Measurements from ENCODE around the gene MRPL55. TPM values are rescaled to one million over a fixed set of nuclear protein-coding genes. Genes with fewer than 3 reads are reported as not detected.

MRPL55 gene
- total RNA-seq, 1 donor from 2014 or later = 61.7 TPM

DNA sequence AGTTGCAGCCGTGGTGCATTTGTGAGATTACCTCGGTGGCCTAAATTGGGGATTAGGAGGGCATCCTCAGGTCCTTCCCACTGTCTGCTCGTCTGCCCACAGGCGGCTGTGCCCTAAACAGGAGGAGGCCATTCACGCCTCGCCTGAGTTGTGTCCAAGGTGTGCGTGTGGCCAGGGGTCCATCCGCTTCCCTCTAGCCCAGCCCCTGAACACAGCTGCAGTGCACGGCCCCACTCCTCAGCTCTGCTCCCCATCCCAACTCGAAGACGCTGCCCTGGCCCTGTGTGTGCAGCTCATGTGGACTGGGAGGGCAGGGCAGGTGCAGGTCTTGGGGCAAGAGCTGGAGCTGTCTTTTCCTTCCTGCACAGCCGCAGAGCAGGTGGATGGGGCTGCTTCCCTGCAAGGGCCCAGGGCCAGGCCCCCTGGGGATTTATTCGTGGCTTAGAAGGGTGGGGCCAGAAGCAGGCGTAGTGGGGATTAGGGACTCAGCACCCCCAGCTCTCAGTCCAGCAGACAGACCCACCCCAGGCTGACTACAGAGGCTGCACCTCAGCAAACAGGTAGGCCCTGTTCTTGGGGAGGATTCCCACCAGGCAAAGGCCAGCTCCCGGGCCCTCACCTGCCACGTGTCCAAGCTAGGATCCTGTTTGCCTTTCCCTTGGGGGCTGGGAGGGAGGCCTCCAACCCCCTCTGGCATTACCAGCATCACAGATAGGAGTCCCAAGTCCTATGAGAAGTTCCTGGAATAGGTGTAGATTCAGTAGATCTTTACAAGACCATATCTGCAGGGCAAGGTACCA lies 35.3 kb upstream of the MRPL55 start:
- H3K36me3 Mint-ChIP-seq (ENCODE audit: low read depth) = peaks cover 3% of the 10 kb centered on the region
- peak overlapping the region; percentile 29 for H3K27ac Mint-ChIP-seq
- H3K4me3 Mint-ChIP-seq = peak overlapping the region; percentile 100
- no peak for DNase-seq (ENCODE audit: low spot score)
- intact Hi-C loops (cut with micrococcal nuclease) = no loop called here
- H3K9me3 Mint-ChIP-seq = no peaks in the 10 kb centered on the region
- H3K4me1 Mint-ChIP-seq (ENCODE audit: low read depth) = peaks cover 22% of the 10 kb centered on the region
- H3K27me3 Mint-ChIP-seq (ENCODE audit: insufficient read depth) = peaks cover 2% of the 10 kb centered on the region

DNA sequence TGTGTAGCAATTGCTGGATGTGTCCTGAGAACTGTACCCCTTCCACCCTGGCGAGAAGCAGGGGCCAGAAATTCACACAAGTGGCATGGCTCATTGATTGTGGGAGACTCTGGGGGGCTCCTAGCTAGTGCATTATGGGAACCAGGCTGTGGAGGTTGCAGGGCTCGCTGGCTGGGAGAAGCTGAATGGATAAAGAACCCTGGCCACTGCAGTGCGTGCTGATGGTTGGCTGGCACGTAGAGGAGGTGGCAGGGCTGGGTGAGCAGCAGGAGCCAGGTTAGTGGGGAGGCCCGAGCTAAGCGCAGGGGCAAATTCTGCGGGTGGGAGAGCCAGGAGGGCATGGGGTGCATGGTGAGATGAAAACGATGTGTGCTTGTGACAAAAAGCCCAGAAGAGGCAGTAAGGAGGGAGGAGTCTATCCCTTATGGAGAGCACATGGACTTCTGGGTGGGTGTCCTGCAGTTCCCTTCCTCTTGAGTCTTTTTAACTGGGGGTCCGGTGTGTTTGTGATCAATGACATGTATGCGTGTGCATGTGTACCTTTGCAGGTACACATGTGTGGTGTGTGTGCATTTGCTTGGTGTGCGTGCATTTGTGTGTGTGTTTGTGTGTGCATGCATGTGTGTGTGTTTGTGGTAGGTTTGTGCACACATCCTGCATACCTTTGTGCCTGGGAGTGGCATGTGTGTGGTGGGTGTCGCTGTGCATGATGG lies 34.5 kb upstream of the MRPL55 start:
- Mint-ChIP-seq H3K27ac (peak overlapping the region; percentile 29), H3K4me3 (peak overlapping the region; percentile 100), H3K9me3 (no peaks in the 10 kb centered on the region), H3K36me3 (ENCODE audit: low read depth) (peaks cover 3% of the 10 kb centered on the region), H3K27me3 (ENCODE audit: insufficient read depth) (peaks cover 4% of the 10 kb centered on the region), H3K4me1 (ENCODE audit: low read depth) (peaks cover 22% of the 10 kb centered on the region)
- intact Hi-C loops (cut with micrococcal nuclease) = no loop called here
- DNase-seq (ENCODE audit: low spot score) = no peak

DNA sequence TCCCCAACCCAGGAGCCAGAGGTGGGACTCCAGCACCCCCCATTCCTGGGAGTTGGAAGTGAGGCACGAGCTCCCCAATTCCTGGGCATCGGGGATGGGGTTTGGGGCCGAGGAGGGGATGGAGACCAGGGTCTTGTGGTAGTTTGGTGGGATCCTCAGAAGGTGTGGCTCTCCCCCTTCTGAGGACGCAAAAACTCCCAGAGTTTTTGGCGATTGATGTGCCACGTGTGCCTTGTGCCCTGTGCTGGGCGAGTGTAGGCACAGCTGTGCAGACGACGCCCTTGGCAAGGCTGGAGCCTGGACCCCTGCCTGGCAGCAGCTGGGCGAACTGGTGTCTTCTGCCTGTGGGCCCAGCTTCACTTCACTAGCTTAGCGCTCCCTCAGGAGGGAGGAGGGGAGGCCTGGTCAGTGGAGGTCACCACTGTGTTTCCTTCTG lies 33.6 kb upstream of the MRPL55 start:
- intact Hi-C loops (cut with micrococcal nuclease) = no loop called here
- Mint-ChIP-seq H3K27me3 (ENCODE audit: insufficient read depth) (peaks cover 4% of the 10 kb centered on the region), H3K27ac (peak overlapping the region; percentile 97)

DNA sequence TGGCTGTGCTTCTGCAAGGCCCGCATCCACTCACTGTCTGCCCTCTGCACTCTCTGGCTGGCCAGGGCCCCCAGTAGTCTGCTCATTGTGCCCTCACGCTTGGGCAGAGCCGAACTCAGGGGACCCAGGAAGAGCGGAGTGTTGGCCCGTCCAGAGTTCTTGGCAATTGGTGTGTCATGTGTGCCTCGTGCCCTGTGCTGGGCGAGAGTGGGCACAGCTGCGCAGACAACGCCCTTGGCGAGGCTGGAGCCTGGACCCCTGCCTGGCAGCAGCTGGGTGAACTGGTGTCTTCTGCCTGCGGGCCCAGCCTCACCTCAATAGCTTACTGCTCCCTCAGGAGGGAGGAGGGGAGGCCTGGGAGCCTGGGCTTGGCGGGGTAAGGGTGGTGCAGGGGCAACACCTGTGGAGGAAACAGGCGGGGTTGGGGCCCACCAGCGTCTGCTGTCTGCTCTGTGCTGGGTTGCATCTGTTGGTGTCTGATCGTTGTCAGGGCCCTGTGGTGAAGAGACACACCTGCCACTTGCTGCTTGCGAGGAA lies 33.1 kb upstream of the MRPL55 start:
- DNase-seq (ENCODE audit: low spot score) = no peak
- H3K4me3 Mint-ChIP-seq = peak overlapping the region; percentile 100
- peaks cover 3% of the 10 kb centered on the region for H3K36me3 Mint-ChIP-seq (ENCODE audit: low read depth)
- intact Hi-C loops (cut with micrococcal nuclease) = no loop called here
- H3K27ac Mint-ChIP-seq = peak overlapping the region; percentile 97
- H3K27me3 Mint-ChIP-seq (ENCODE audit: insufficient read depth) = peaks cover 5% of the 10 kb centered on the region
- H3K9me3 Mint-ChIP-seq = no peaks in the 10 kb centered on the region
- H3K4me1 Mint-ChIP-seq (ENCODE audit: low read depth) = peaks cover 22% of the 10 kb centered on the region

More for the DNA sequence above, 33.6 kb upstream of the MRPL55 start:
- peak overlapping the region; percentile 100 for H3K4me3 Mint-ChIP-seq
- DNase-seq (ENCODE audit: low spot score) = no peak
- H3K9me3 Mint-ChIP-seq = no peaks in the 10 kb centered on the region
- H3K36me3 Mint-ChIP-seq (ENCODE audit: low read depth) = peaks cover 3% of the 10 kb centered on the region
- peaks cover 22% of the 10 kb centered on the region for H3K4me1 Mint-ChIP-seq (ENCODE audit: low read depth)

DNA sequence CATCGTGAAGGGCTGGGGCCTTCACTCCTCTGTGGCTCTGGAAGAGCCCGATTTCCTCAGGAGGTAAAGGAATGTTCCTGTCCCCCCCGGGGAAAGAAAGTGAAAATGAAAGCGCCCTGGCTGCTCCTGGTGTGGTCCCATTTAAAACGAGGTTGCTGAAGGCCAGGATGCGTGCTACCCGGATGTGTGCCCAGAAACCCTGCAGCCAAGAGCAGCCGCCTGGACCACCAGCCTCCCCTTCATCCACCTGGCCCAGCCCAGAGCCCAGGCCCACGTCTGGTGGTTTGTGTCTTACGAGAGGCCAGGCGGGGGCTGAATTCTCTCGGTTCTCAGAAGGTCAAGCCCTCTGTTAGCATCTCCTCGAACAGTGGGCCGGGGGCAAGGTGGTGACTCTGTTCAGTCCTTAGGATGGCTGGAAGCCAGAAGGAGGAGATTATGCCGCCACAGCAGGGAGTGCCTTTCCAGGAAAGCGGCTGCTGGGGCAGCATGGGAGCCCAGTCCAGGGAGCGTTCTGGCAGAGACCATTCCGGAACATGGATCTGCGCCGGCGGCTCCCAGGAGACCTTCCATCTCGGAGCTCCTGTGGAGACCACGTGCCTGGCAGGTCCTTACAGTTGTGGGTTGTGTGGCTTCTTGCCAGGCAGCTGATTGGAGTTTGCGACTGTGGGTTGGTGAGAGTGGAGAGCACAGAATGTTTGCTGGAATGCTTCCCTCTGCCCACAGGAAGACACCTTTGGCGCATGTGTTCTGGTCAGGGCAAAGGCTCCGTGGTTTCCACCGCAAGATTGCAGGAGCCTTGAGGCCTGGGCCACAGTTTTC lies 32.3 kb upstream of the MRPL55 start:
- DNase-seq (ENCODE audit: low spot score) = peak; percentile 26
- peaks cover 13% of the 10 kb centered on the region for H3K27me3 Mint-ChIP-seq (ENCODE audit: insufficient read depth)
- H3K36me3 Mint-ChIP-seq (ENCODE audit: low read depth) = peaks cover 3% of the 10 kb centered on the region
- H3K9me3 Mint-ChIP-seq = no peaks in the 10 kb centered on the region
- intact Hi-C loops (cut with micrococcal nuclease) = no loop called here
- H3K4me3 Mint-ChIP-seq = peak overlapping the region; percentile 100
- H3K27ac Mint-ChIP-seq = peak overlapping the region; percentile 97
- H3K4me1 Mint-ChIP-seq (ENCODE audit: low read depth) = peaks cover 22% of the 10 kb centered on the region

DNA sequence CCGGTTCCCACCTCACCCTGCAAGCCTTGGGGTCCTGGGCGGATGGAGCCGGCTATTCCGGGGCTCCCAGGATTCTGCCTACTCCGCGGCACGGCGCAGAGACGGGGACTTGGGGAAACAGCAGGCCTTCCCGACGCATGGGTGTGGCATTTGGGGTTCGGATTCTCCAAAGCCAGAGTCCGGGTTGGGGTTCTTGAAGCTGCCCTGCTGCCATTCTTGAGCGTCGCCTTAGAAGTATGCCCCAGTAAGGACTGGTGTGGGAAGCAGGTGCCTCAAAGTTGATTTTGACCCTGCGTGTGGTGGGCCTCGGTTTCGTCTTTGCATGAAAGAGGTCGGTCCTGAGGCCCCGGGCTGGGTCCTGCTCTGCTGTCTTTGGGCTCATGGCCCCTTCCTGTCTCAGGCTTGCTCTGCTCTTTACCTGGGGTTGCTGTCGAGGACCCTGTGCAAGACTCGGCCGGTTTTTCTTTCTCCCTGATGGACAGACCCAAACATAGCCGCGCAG lies 31.7 kb upstream of the MRPL55 start:
- Mint-ChIP-seq H3K4me1 (ENCODE audit: low read depth) (peaks cover 22% of the 10 kb centered on the region), H3K9me3 (no peaks in the 10 kb centered on the region), H3K27me3 (ENCODE audit: insufficient read depth) (peaks cover 18% of the 10 kb centered on the region), H3K4me3 (peak overlapping the region; percentile 100), H3K27ac (peak overlapping the region; percentile 97), H3K36me3 (ENCODE audit: low read depth) (peaks cover 3% of the 10 kb centered on the region)
- no peak for DNase-seq (ENCODE audit: low spot score)
- intact Hi-C loops (cut with micrococcal nuclease) = loop anchor here (1.0 kb wide), 7 partner anchors 26 to 352 kb away; partner anchors contain the start of gene ARF1

DNA sequence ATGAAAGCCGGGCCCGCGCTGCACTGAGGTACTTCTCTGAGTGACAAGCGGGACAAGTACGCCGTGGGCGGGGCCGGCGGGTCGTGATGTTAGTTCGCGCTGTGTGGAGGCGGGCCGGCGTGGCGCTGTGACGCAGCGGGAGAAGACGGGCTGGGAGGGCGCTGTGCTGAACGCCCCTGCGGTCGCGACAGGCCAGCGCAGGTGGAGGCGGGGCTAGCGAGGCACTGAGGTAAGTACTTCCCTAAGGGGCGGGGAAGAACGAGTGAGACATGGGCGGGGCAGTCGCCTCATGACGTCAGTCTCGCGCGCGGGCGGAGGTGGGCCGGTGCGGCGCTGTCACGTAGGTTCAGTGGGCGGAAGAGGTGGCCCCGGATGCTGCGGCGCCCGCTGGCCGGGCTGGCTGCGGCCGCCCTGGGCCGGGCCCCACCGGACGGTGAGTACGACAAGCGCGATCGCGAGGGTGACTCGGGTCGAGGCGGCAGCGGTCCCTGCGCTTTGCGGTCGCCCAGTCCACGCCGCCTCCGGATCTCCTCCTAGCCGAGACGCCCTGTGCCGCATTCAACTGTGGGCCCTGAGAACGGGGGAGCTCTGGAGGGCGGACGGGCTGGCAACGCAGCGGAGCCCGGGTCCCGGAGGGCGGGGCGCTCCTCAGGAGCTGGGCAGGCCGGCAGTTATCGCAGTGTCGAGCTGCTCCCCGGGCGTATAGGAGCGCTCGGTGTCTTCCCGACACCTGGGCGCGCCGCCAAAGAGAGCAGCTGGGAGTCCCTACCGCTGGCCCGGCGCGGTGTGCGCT lies 31.0 kb upstream of the MRPL55 start, which contains the start of gene GUK1:
Gene GUK1, plus strand, starts transcription at position 349 of the 793 bp plus-strand sequence. Its CDS starts 24 bp downstream, at position 373.
- H3K36me3 Mint-ChIP-seq (ENCODE audit: low read depth) = peaks cover 3% of the 10 kb centered on the region
- peak within 1 kb of the TSS; percentile 100 for H3K4me3 Mint-ChIP-seq
- peak; percentile 100 for DNase-seq (ENCODE audit: low spot score)
- no peaks in the 10 kb centered on the region for H3K9me3 Mint-ChIP-seq
- peaks cover 22% of the 10 kb centered on the region for H3K4me1 Mint-ChIP-seq (ENCODE audit: low read depth)
- peak within 1 kb of the TSS; percentile 97 for H3K27ac Mint-ChIP-seq
- intact Hi-C loops (cut with micrococcal nuclease) = loop anchor here (1.0 to 2.0 kb wide), 12 partner anchors 9 to 352 kb away; partner anchors contain the start of genes ARF1, C1orf35 and MRPL55
- peaks cover 21% of the 10 kb centered on the region for H3K27me3 Mint-ChIP-seq (ENCODE audit: insufficient read depth)

DNA sequence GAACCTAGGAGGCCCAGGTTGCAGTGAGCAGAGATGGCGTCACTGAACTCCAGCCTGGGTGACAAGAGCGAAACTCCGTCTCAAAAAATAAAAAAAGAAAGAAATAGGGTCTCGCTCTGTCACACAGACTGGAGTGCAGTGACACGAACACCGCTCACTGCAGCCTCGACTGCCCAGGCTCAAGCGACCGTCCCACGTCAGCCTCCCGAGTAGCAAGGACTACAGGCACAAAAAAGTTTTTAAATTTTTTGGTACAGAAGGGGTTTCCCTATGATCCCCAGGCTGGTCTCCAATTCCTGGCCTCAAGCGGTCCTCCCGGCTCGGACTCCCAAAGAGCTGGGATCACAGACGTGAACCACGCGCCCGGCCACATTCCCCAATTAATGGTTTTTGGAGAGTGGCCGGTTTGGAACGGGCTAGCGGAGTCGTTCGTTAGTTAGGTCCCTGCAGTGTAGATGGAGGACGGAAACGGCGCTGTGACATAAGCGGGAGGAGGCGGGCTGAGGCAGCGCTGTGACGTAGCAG lies 30.4 kb upstream of the MRPL55 start:
- Mint-ChIP-seq H3K27ac (peak overlapping the region; percentile 97), H3K9me3 (no peaks in the 10 kb centered on the region), H3K4me1 (ENCODE audit: low read depth) (peaks cover 22% of the 10 kb centered on the region), H3K27me3 (ENCODE audit: insufficient read depth) (peaks cover 26% of the 10 kb centered on the region), H3K36me3 (ENCODE audit: low read depth) (peaks cover 3% of the 10 kb centered on the region), H3K4me3 (peak overlapping the region; percentile 100)
- intact Hi-C loops (cut with micrococcal nuclease) = loop anchor here (1.0 to 2.0 kb wide), 5 partner anchors 8 to 317 kb away; partner anchors contain the start of genes C1orf35 and MRPL55
- no peak for DNase-seq (ENCODE audit: low spot score)

DNA sequence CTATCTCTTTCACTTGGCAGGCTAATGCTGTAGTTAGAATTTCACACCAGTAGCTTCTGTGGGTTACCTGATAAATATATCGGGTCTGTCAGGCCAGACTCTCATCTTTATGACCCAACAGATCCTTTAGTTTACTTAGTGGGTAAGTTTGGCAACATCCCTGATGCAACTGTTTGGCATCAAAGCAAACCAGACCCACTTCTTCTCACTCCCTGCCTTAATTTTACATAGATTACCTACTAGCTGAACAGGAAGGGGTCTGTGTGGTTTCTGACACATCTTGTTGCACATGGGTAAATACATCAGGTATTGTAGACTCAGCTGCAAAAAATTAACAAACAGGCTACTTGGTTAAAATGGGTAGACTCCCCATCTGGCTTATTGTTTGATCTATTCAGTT lies 27.8 kb upstream of the MRPL55 start:
- peaks cover 4% of the 10 kb centered on the region for H3K4me1 Mint-ChIP-seq (ENCODE audit: low read depth)

DNA sequence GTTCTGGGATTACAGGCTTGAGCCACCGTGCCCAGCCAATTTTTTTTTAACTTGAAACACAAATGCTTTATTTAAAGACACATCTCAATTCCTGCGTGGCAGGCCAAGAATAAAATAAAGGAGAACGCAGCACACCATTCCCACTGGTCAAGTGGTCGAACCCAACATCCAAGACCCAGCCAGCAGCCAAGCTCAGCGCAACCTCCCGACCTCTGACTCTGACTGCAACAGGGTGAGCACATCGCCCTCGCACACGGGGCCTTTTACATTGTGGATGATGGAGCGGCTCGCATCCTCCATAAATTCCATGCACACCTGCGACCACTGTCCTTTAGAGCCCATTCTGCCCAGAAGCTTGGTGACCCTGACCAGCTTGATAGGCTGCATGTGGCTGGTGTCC lies 25.5 kb upstream of the MRPL55 start:
- Mint-ChIP-seq H3K27ac (no peak overlapping the region), H3K36me3 (ENCODE audit: low read depth) (no peaks in the 10 kb centered on the region), H3K4me3 (no peak overlapping the region), H3K27me3 (ENCODE audit: insufficient read depth) (peaks cover 27% of the 10 kb centered on the region), H3K4me1 (ENCODE audit: low read depth) (peaks cover 11% of the 10 kb centered on the region), H3K9me3 (no peaks in the 10 kb centered on the region)
- DNase-seq (ENCODE audit: low spot score) = no peak
- intact Hi-C loops (cut with micrococcal nuclease) = loop anchor here (5.0 kb wide), 1 partner anchor 368 kb away; no protein-coding TSS in a partner anchor

More for the DNA sequence above, 27.8 kb upstream of the MRPL55 start:
- DNase-seq (ENCODE audit: low spot score) = no peak
- no peak overlapping the region for H3K27ac Mint-ChIP-seq
- H3K36me3 Mint-ChIP-seq (ENCODE audit: low read depth) = peaks cover 3% of the 10 kb centered on the region
- H3K27me3 Mint-ChIP-seq (ENCODE audit: insufficient read depth) = peaks cover 26% of the 10 kb centered on the region
- H3K4me3 Mint-ChIP-seq = no peak overlapping the region
- intact Hi-C loops (cut with micrococcal nuclease) = no loop called here
- no peaks in the 10 kb centered on the region for H3K9me3 Mint-ChIP-seq

DNA sequence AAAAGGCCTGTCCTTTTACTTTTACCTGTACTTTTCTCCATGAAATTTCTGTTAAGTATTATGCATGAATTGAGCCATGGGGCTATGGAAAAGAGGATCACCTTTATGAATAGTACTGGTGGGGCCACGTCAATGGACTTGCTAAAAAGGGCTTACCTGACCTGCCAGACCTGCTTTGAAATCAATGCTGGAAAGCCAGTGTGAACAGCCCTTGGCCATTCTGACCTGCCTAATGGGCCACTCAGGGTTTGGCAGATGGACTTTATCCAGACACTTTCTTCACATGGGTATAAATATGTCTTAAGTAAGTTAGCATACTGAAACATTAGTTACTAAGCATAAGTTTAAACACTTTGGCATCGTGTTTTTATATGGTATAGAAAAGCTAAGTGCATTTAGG lies 22.7 kb upstream of the MRPL55 start:
- H3K4me3 Mint-ChIP-seq = no peak overlapping the region
- no peaks in the 10 kb centered on the region for H3K9me3 Mint-ChIP-seq
- DNase-seq (ENCODE audit: low spot score) = no peak
- no peaks in the 10 kb centered on the region for H3K36me3 Mint-ChIP-seq (ENCODE audit: low read depth)
- H3K27ac Mint-ChIP-seq = no peak overlapping the region
- intact Hi-C loops (cut with micrococcal nuclease) = loop anchor here (1.0 to 5.0 kb wide), 8 partner anchors 8 to 384 kb away; partner anchors contain the start of gene MRPL55
- H3K4me1 Mint-ChIP-seq (ENCODE audit: low read depth) = peaks cover 9% of the 10 kb centered on the region
- H3K27me3 Mint-ChIP-seq (ENCODE audit: insufficient read depth) = peaks cover 24% of the 10 kb centered on the region
